ENCODE measurements around the gene TMPRSS3. TPM values are rescaled to one million over a fixed set of nuclear protein-coding genes. Genes with fewer than 3 reads are reported as not detected.

The TMPRSS3 gene
- total and polyA plus RNA-seq, 2 of the 13 experiments (the other 11 are each of a cell fraction or from before 2014, with no cell fraction given) = 2.8 to 16.9 TPM

- Histone ChIP-seq H3K27ac (ENCODE audit: extremely low read length, insufficient read depth, low read length) (no peak overlapping the region), H3K79me2 (ENCODE audit: insufficient read depth, low read length) (no peaks in the 10 kb centered on the region), H3K9me3 (ENCODE audit: low read length) (no peaks in the 10 kb centered on the region), H3K4me3 (replicated peaks in 1 of 3; ENCODE audit: insufficient read depth in 1 of 3, low read depth in 2 of 3, low read length in 3 of 3) (no peak overlapping the region), H4K20me1 (ENCODE audit: insufficient read depth, low read length) (no peaks in the 10 kb centered on the region), H3K27me3 (ENCODE audit: control insufficient read depth in 1 of 2, insufficient read depth in 2 of 2, low read length in 2 of 2) (0 out of 5 replicates have a peak, but pooled peaks cover 0 to 4% of the 10 kb centered on the region in 2 experiments), H3K9ac (ENCODE audit: insufficient read depth, low read depth, low read length) (no peak overlapping the region), H3K36me3 (replicated peaks in 1 of 2; ENCODE audit: control insufficient read depth in 1 of 2, insufficient read depth in 2 of 2, low read length in 2 of 2) (no peaks in the 10 kb centered on the region), H3K4me2 (ENCODE audit: low read depth, low read length) (no peak overlapping the region), H2AFZ (ENCODE audit: low read length) (no peak overlapping the region), H3K4me1 (ENCODE audit: insufficient read depth, low read length) (no peaks in the 10 kb centered on the region)
- intact Hi-C loops (cut with micrococcal nuclease; ENCODE audit: unreplicated experiment) = no loop called here
- ATAC-seq (no peak), FAIRE-seq (no peak), DNase-seq (ENCODE audit: low spot score) (no peak)
- POLR2A ChIA-PET = no interaction called here
- no TSS peak for BruUV-seq (replicated peaks)
- CTCF ChIA-PET (ENCODE audit: low intra/inter-chr PET ratio, low total read pairs) = no interaction called here
- WGBS (ENCODE audit: low lambda C conversion rate) = 73% methylated on average over 20 of the region's 34 CpGs
- in situ Hi-C loops (cut with HindIII; ENCODE audit: extremely low pct_ligation_motif_present, low pct_unique_long_range_greater_than_20kb) = loop anchor here (10.0 kb wide), 1 partner anchor 289 kb away; no protein-coding TSS in a partner anchor
- TF ChIP-seq HNF4G (IDR thresholded peaks at IDR 0.05; ENCODE audit: borderline replicate concordance, low read depth, low read length) = no peak
- no peak for TF ChIP-seq HNF4G (CRISPR knock-in tag; IDR thresholded peaks at IDR 0.05; ENCODE audit: borderline replicate concordance, low read depth)
- TF ChIP-seq KDM4B (CRISPR knock-in tag; IDR thresholded peaks at IDR 0.05) = no peak
- no peak for TF ChIP-seq ZSCAN29 (CRISPR knock-in tag; conservative IDR thresholded peaks at IDR 0.05)
- no peak for TF ChIP-seq CEBPB (IDR thresholded peaks at IDR 0.05; ENCODE audit: borderline replicate concordance, low read depth, low read length)
- TF ChIP-seq ZNF562 (CRISPR knock-in tag; IDR thresholded peaks at IDR 0.05; ENCODE audit: borderline replicate concordance) = no peak
- TF ChIP-seq FOXK1 (CRISPR knock-in tag; IDR thresholded peaks at IDR 0.05; ENCODE audit: borderline replicate concordance, low read depth) = no peak
- TF ChIP-seq CREB3 (CRISPR knock-in tag; IDR thresholded peaks at IDR 0.05) = no peak
- no peak for TF ChIP-seq HCFC1 (IDR thresholded peaks at IDR 0.05; ENCODE audit: low read depth, low read length)
Observed at GRCh38 chr21:42443876-42444744, 48.3 kb upstream of the TMPRSS3 start.

All from HepG2 (cell line).